H9 (cell line): ENCODE results near the gene SYNGR1. TPM values are rescaled to one million over a fixed set of nuclear protein-coding genes. Genes with fewer than 3 reads are reported as not detected.

Experiments used
- DNase-seq: peaks from one replicate; pipeline ENCODE4 v3.0.0-alpha.2; 2017
- H2AFZ ChIP-seq: one replicate; pipeline ENCODE4 v1.6.1; 2013; ENCODE audit warnings: mild to moderate bottlenecking, low read length, control low read depth, moderate library complexity
- H2AK5ac ChIP-seq: 2 replicates; pipeline ENCODE4 v1.6.1; 2013; ENCODE audit warnings: low read length, control low read depth, mixed read lengths; ENCODE audit not compliant: insufficient read length
- H2BK120ac ChIP-seq: one replicate; pipeline ENCODE4 v1.6.1; 2013; ENCODE audit warnings: low read depth, mild to moderate bottlenecking, low read length, control low read depth, inconsistent platforms; ENCODE audit not compliant: poor library complexity, severe bottlenecking
- H2BK12ac ChIP-seq: 2 replicates; pipeline ENCODE4 v1.6.1; 2013; ENCODE audit warnings: low read length, control low read depth, mixed read lengths, low read depth; ENCODE audit not compliant: insufficient read length
- H2BK15ac ChIP-seq: 2 replicates; pipeline ENCODE4 v1.6.1; 2013; ENCODE audit warnings: low read depth, low read length, control low read depth
- H2BK20ac ChIP-seq: one replicate; pipeline ENCODE4 v1.6.1; 2013; ENCODE audit warnings: low read depth, mild to moderate bottlenecking, low read length, control low read depth, inconsistent platforms; ENCODE audit not compliant: poor library complexity, severe bottlenecking
- H2BK5ac ChIP-seq: 2 replicates; pipeline ENCODE4 v1.6.1; 2013; ENCODE audit warnings: low read length, control low read depth, mixed read lengths; ENCODE audit not compliant: insufficient read length
- H3K14ac ChIP-seq: 2 replicates; pipeline ENCODE4 v1.6.1; 2013; ENCODE audit warnings: low read length, control low read depth; ENCODE audit not compliant: insufficient read depth
- H3K18ac ChIP-seq: 2 replicates; pipeline ENCODE4 v1.6.1; 2013; ENCODE audit warnings: low read depth, mild to moderate bottlenecking, mixed read lengths, low read length, control low read depth; ENCODE audit not compliant: insufficient read length
- H3K23ac ChIP-seq: 2 replicates; pipeline ENCODE4 v1.6.1; 2013; ENCODE audit warnings: low read length, control low read depth, mixed read lengths, low read depth; ENCODE audit not compliant: insufficient read length
- H3K23me2 ChIP-seq: 2 replicates; pipeline ENCODE4 v1.6.1; 2013; ENCODE audit warnings: low read depth, mild to moderate bottlenecking, mixed read lengths, low read length, control low read depth; ENCODE audit not compliant: insufficient read length, poor library complexity, severe bottlenecking
- H3K27ac ChIP-seq: 2 replicates; pipeline ENCODE4 v1.5.1; 2013; ENCODE audit warnings: low read length, control low read depth, mixed read lengths, low read depth; ENCODE audit not compliant: insufficient read length
- H3K27me3 ChIP-seq: 2 replicates; pipeline ENCODE4 v1.6.1; 2013; ENCODE audit warnings: low read length, control low read depth, inconsistent platforms; ENCODE audit not compliant: insufficient read depth
- H3K4ac ChIP-seq: 2 replicates; pipeline ENCODE4 v1.6.1; 2013; ENCODE audit warnings: low read depth, mild to moderate bottlenecking, control low read depth, inconsistent platforms, low read length, moderate library complexity
- H3K4me1 ChIP-seq: 2 replicates; pipeline ENCODE4 v1.6.1; 2013; ENCODE audit warnings: low read length, control low read depth, inconsistent platforms; ENCODE audit not compliant: insufficient read depth
- H3K4me2 ChIP-seq: 2 replicates; pipeline ENCODE4 v1.6.1; 2013; ENCODE audit warnings: low read length, control low read depth, mixed read lengths; ENCODE audit not compliant: insufficient read length, insufficient read depth
- H3K56ac ChIP-seq: 2 replicates; pipeline ENCODE4 v1.6.1; 2013; ENCODE audit warnings: low read depth, mild to moderate bottlenecking, mixed read lengths, low read length, control low read depth; ENCODE audit not compliant: insufficient read length
- H3K79me1 ChIP-seq: 2 replicates; pipeline ENCODE4 v1.6.1; 2013; ENCODE audit warnings: low read depth, mild to moderate bottlenecking, moderate library complexity, low read length, control low read depth, inconsistent platforms; ENCODE audit not compliant: insufficient read depth, poor library complexity, severe bottlenecking
- H3K79me2 ChIP-seq: 2 replicates; pipeline ENCODE4 v1.6.1; 2013; ENCODE audit warnings: low read length, control low read depth, inconsistent platforms; ENCODE audit not compliant: insufficient read depth
- H3K9ac ChIP-seq: 2 replicates; pipeline ENCODE4 v1.6.1; 2013; ENCODE audit warnings: low read length, control low read depth, mixed read lengths; ENCODE audit not compliant: insufficient read length; ENCODE audit errors: extremely low read depth
- H3K9me3 ChIP-seq: one replicate; pipeline ENCODE4 v1.6.1; 2013; ENCODE audit warnings: low read depth, low read length, inconsistent platforms; ENCODE audit not compliant: control insufficient read depth
- H3T11ph ChIP-seq: one replicate; pipeline ENCODE4 v1.6.1; 2013; ENCODE audit warnings: mild to moderate bottlenecking, low read length, control low read depth, inconsistent platforms
- H4K20me1 ChIP-seq: one replicate; pipeline ENCODE4 v1.6.1; 2013; ENCODE audit not compliant: control insufficient read depth, insufficient read length, insufficient read depth
- H4K5ac ChIP-seq: 2 replicates; pipeline ENCODE4 v1.6.1; 2013; ENCODE audit warnings: low read depth, mild to moderate bottlenecking, mixed read lengths, low read length, control low read depth; ENCODE audit not compliant: insufficient read length
- H4K8ac ChIP-seq: replicated peaks from 2 replicates; pipeline ENCODE4 v1.6.1; 2013; ENCODE audit warnings: low read length, control low read depth, mixed read lengths, low read depth; ENCODE audit not compliant: insufficient read length
- H4K91ac ChIP-seq: 2 replicates; pipeline ENCODE4 v1.6.1; 2013; ENCODE audit warnings: low read depth, mild to moderate bottlenecking, moderate library complexity, mixed read lengths, low read length, control low read depth; ENCODE audit not compliant: insufficient read length
- H3K27ac Mint-ChIP-seq, 3 experiments: 2 replicates in 2 of 3; 3 replicates in 1 of 3; pipeline ENCODE4 v1.8.0; 2020 to 2021; ENCODE audit warnings: mixed read lengths in 3 of 3, mild to moderate bottlenecking in 1 of 3, moderate library complexity in 1 of 3
- H3K27me3 Mint-ChIP-seq: 2 replicates; pipeline ENCODE4 v1.8.0; 2021; ENCODE audit warnings: low read depth, mild to moderate bottlenecking, moderate library complexity, mixed read lengths
- H3K36me3 Mint-ChIP-seq, 3 experiments: 2 replicates in 2 of 3; 3 replicates in 1 of 3; pipeline ENCODE4 v1.8.0; 2020 to 2021; ENCODE audit warnings: low read depth in 3 of 3, mixed read lengths in 3 of 3; ENCODE audit not compliant: insufficient read depth in 1 of 3
- H3K4me1 Mint-ChIP-seq, 2 experiments: 2 replicates each; pipeline ENCODE4 v1.8.0; 2020; ENCODE audit warnings: mixed read lengths in 2 of 2
- H3K4me3 Mint-ChIP-seq, 2 experiments: 2 replicates in 1 of 2; 3 replicates in 1 of 2; pipeline ENCODE4 v1.8.0; 2020 to 2021; ENCODE audit warnings: mild to moderate bottlenecking in 2 of 2, mixed read lengths in 2 of 2, moderate library complexity in 1 of 2
- H3K9me3 Mint-ChIP-seq, 2 experiments: 2 replicates in 1 of 2; 3 replicates in 1 of 2; pipeline ENCODE4 v1.8.0; 2020; ENCODE audit warnings: mild to moderate bottlenecking in 2 of 2, mixed read lengths in 2 of 2, moderate library complexity in 1 of 2
- WGBS: extraction: QIAGEN DNeasy Blood & Tissue Kit; methylation state at CpG from one replicate; pipeline ENCODE4 v1.1.7; 2013; ENCODE audit warnings: missing lambda C conversion rate, low lambda C conversion rate, mixed read lengths; ENCODE audit not compliant: insufficient read length; ENCODE audit errors: extremely low coverage; 5-methylcytosine and 5-hydroxymethylcytosine counted together
- total RNA-seq: library from RNA; stranded (reverse); gene quantifications from 2 replicates; pipeline ENCODE4 v1.2.1, GENCODE V29; 2021
- TF ChIP-seq, protein P1 (sequence below): fragments of 200-600 bp; sonication (generic); conservative IDR thresholded peaks from 3 replicates; pipeline ENCODE4 v1.8.0; 2021; ENCODE audit warnings: antibody characterized with exemption, mild to moderate bottlenecking

Gene SYNGR1
- total RNA-seq, 1 experiment from 2014 or later, result 13.2 TPM

GRCh38 chr22:39312410-39312809 is 37.4 kb upstream of the SYNGR1 start:
- Mint-ChIP-seq H3K9me3 (no peaks in the 10 kb centered on the region), H3K36me3 (peaks cover 70 to 98% (median 80%) of the 10 kb centered on the region in 3 experiments), H3K27me3 (peaks cover 11% of the 10 kb centered on the region; the same call in 1 of the 2 replicates), H3K4me3 (no peak overlapping the region), H3K27ac (peak overlapping the region in 2 of 3 experiments; percentile 39 to 87; a peak in 3 of 7 replicates), H3K4me1 (peaks cover 52 to 54% of the 10 kb centered on the region in 2 experiments)
- Histone ChIP-seq H2BK120ac (no peak overlapping the region), H3K9ac (no peak overlapping the region), H3K23ac (no peak overlapping the region), H3T11ph (no peak overlapping the region), H3K4ac (no peak overlapping the region), H3K4me1 (peaks cover 2% of the 10 kb centered on the region; the same call in 1 of the 2 replicates), H3K23me2 (no peaks in the 10 kb centered on the region), H4K20me1 (peaks cover 8% of the 10 kb centered on the region), H4K5ac (no peak overlapping the region), H3K79me2 (peaks cover 6% of the 10 kb centered on the region; the same call in 1 of the 2 replicates), H3K4me2 (no peak overlapping the region), H3K27me3 (no peaks in the 10 kb centered on the region), H3K27ac (no peak overlapping the region), H4K91ac (no peak overlapping the region), H2BK15ac (no peak overlapping the region), H3K79me1 (peaks cover 4% of the 10 kb centered on the region), H2AK5ac (no peak overlapping the region), H2BK20ac (no peak overlapping the region), H3K14ac (no peak overlapping the region), H4K8ac (no peak overlapping the region), H3K18ac (no peak overlapping the region), H3K9me3 (no peaks in the 10 kb centered on the region), H3K56ac (no peak overlapping the region), H2BK5ac (no peak overlapping the region), H2BK12ac (no peak overlapping the region), H2AFZ (no peak overlapping the region)
- WGBS, result no CpG with 5 or more reads among the region's 5 CpGs
- TF ChIP-seq, protein P1, sequence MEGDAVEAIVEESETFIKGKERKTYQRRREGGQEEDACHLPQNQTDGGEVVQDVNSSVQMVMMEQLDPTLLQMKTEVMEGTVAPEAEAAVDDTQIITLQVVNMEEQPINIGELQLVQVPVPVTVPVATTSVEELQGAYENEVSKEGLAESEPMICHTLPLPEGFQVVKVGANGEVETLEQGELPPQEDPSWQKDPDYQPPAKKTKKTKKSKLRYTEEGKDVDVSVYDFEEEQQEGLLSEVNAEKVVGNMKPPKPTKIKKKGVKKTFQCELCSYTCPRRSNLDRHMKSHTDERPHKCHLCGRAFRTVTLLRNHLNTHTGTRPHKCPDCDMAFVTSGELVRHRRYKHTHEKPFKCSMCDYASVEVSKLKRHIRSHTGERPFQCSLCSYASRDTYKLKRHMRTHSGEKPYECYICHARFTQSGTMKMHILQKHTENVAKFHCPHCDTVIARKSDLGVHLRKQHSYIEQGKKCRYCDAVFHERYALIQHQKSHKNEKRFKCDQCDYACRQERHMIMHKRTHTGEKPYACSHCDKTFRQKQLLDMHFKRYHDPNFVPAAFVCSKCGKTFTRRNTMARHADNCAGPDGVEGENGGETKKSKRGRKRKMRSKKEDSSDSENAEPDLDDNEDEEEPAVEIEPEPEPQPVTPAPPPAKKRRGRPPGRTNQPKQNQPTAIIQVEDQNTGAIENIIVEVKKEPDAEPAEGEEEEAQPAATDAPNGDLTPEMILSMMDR, result no peak
- peak; percentile 32 for DNase-seq
